K562 (cell line): ENCODE data around the gene PDE6B. TPM values are rescaled to one million over a fixed set of nuclear protein-coding genes. Genes with fewer than 3 reads are reported as not detected.

Experiments
- ATAC-seq: fragments of 200-7000 bp; cut with Tn5 transposase; 3 replicates; pipeline ENCODE4 v1.9.1; 2020; ENCODE audit warnings: moderate library complexity
- BruUV-seq: library from RNA; stranded (reverse); fragments of 400-500 nt; replicated peaks from 2 replicates; lab custom pipeline; 2021; lab: Mats Ljungman, UMichigan
- CTCF ChIA-PET: fragments of 300-600 bp; formaldehyde crosslinking; extraction: SDS; loops from one replicate; lab custom pipeline; 2021; ENCODE audit warnings: low intra/inter-chr PET ratio; lab: Yijun Ruan, JAX
- POLR2A ChIA-PET: fragments of 300-600, 350-650 bp; sonication (Branson Sonifier 250); formaldehyde crosslinking; extraction: SDS; loops from one replicate; lab custom pipeline; 2021; ENCODE audit warnings: antibody characterized with exemption, inconsistent platforms; lab: Yijun Ruan, JAX
- DNase-seq, 4 experiments: peaks; one replicate each; pipeline versions ENCODE4 v3.0.0 to v3.0.0-alpha.2; 2011 to 2018; ENCODE audit warnings: low spot score in 3 of 4, mixed read lengths in 3 of 4; ENCODE audit errors: extremely low read depth in 1 of 4
- FAIRE-seq: peaks from 2 replicates; lab custom pipeline; 2011; peaks lifted over from hg19 to GRCh38; lab: Jason Lieb, UNC
- H2AFZ ChIP-seq: 2 replicates; pipeline ENCODE4 v1.6.0; 2011; ENCODE audit warnings: low read depth, low read length, control low read depth, inconsistent platforms
- H3K27ac ChIP-seq: fragments of 200-600 bp; 3 replicates; pipeline ENCODE4 v1.8.0; 2011; ENCODE audit warnings: low read depth, mild to moderate bottlenecking, control low read depth, inconsistent platforms, low read length, moderate library complexity, mixed read lengths; ENCODE audit errors: extremely low read depth
- H3K27me3 ChIP-seq, 2 experiments: fragments of 300-600 bp in 1 of 2; 2 replicates in 1 of 2; 3 replicates in 1 of 2; pipeline versions ENCODE4 v1.6.0 to v1.8.0; 2011; ENCODE audit warnings: inconsistent platforms in 2 of 2, low read length in 2 of 2, mild to moderate bottlenecking in 1 of 2, mixed read lengths in 1 of 2, moderate library complexity in 1 of 2; ENCODE audit not compliant: control insufficient read depth in 2 of 2, insufficient read depth in 2 of 2
- H3K36me3 ChIP-seq: fragments of 300-600 bp; 3 replicates; pipeline ENCODE4 v1.8.0; 2011; ENCODE audit warnings: mild to moderate bottlenecking, low read length, inconsistent platforms; ENCODE audit not compliant: control insufficient read depth, insufficient read depth
- H3K4me1 ChIP-seq, 2 experiments: fragments of 200-600 bp in 1 of 2; replicated peaks in 1 of 2; 2 replicates in 1 of 2; 3 replicates in 1 of 2; pipeline versions ENCODE4 v1.5.1 to v1.8.0; 2011; ENCODE audit warnings: inconsistent platforms in 2 of 2, low read length in 2 of 2, mild to moderate bottlenecking in 1 of 2, mixed read lengths in 1 of 2, moderate library complexity in 1 of 2; ENCODE audit not compliant: control insufficient read depth in 2 of 2, insufficient read depth in 2 of 2
- H3K4me2 ChIP-seq: 2 replicates; pipeline ENCODE4 v1.6.1; 2011; ENCODE audit warnings: low read length, control low read depth, inconsistent platforms, mixed read lengths; ENCODE audit not compliant: insufficient read depth
- H3K4me3 ChIP-seq: fragments of 200-600 bp; sonication (generic), shearing (Covaris generic); 2 replicates; pipeline ENCODE4 v1.5.1; 2016; ENCODE audit warnings: control low read depth, inconsistent platforms
- H3K79me2 ChIP-seq: fragments of 200-600 bp; 3 replicates; pipeline ENCODE4 v1.8.0; 2011; ENCODE audit warnings: low read length, inconsistent platforms; ENCODE audit not compliant: control insufficient read depth, insufficient read depth
- H3K9ac ChIP-seq, 2 experiments: 2 replicates each; pipeline versions ENCODE4 v1.6.0 to v1.6.1; 2011; ENCODE audit warnings: low read depth in 2 of 2, low read length in 2 of 2, control low read depth in 1 of 2, inconsistent platforms in 1 of 2, mild to moderate bottlenecking in 1 of 2, mixed read lengths in 1 of 2; ENCODE audit not compliant: insufficient read depth in 1 of 2
- H3K9me1 ChIP-seq: one replicate; pipeline ENCODE4 v1.6.0; 2011; ENCODE audit warnings: inconsistent platforms, mild to moderate bottlenecking, low read length, moderate library complexity; ENCODE audit not compliant: control insufficient read depth, insufficient read depth
- H3K9me3 ChIP-seq: replicated peaks from 2 replicates; pipeline ENCODE4 v1.5.1; 2011; ENCODE audit warnings: low read depth, low read length, inconsistent platforms; ENCODE audit not compliant: control insufficient read depth, insufficient read depth
- H4K20me1 ChIP-seq: replicated peaks from 2 replicates; pipeline ENCODE4 v1.6.1; 2011; ENCODE audit warnings: low read length, inconsistent platforms, mixed read lengths; ENCODE audit not compliant: control insufficient read depth, insufficient read depth
- CBFB ChIP-seq: sonication (generic); formaldehyde crosslinking; IDR thresholded peaks from 2 replicates; pipeline ENCODE4 v1.4.0; 2020; ENCODE audit warnings: mild to moderate bottlenecking, missing genetic modification reagents
- CHD4 ChIP-seq: fragments of 200-600 bp; sonication (generic); IDR thresholded peaks from 3 replicates; pipeline ENCODE4 v1.6.1; 2012; ENCODE audit warnings: low read depth, mild to moderate bottlenecking, mixed read lengths, low read length, inconsistent platforms; ENCODE audit not compliant: insufficient read depth, insufficient replicate concordance, poor library complexity, severe bottlenecking
- CREM ChIP-seq: IDR thresholded peaks from 2 replicates; pipeline ENCODE4 v1.6.1; 2014; ENCODE audit warnings: antibody characterized with exemption, low read depth
- CTBP1 ChIP-seq: fragments of 450-650 bp; IDR thresholded peaks from 2 replicates; pipeline ENCODE4 v1.6.1; 2016; ENCODE audit warnings: borderline replicate concordance
- FOXJ3 ChIP-seq: sonication (generic); formaldehyde crosslinking; IDR thresholded peaks from 2 replicates; pipeline ENCODE4 v1.4.0; 2020; ENCODE audit warnings: mild to moderate bottlenecking, missing genetic modification reagents
- JUND ChIP-seq, 2 experiments: IDR thresholded peaks; 2 replicates in 1 of 2; 3 replicates in 1 of 2; pipeline ENCODE4 v1.6.1; 2011; ENCODE audit warnings: borderline replicate concordance in 2 of 2, low read depth in 2 of 2, low read length in 2 of 2, improper control_type of control experiment in 1 of 2, missing biosample characterization in 1 of 2, missing genetic modification characterization in 1 of 2, missing genetic modification reagents in 1 of 2
- MCM2 ChIP-seq: fragments of 450-650 bp; IDR thresholded peaks from 2 replicates; pipeline ENCODE4 v1.6.1; 2017; ENCODE audit warnings: low read depth, mild to moderate bottlenecking
- NR4A1 ChIP-seq, 2 experiments: fragments of 250-450 bp in 1 of 2; fragments of 450-650 bp in 1 of 2; sonication (Bioruptor Pico) in 1 of 2; IDR thresholded peaks; 2 replicates each; pipeline versions ENCODE4 v1.4.0 to v1.6.1; 2016 to 2020; ENCODE audit warnings: mild to moderate bottlenecking in 2 of 2, missing compliant biosample characterization in 1 of 2, missing genetic modification characterization in 1 of 2, moderate library complexity in 1 of 2
- POLR2AphosphoS2 ChIP-seq: IDR thresholded peaks from 2 replicates; pipeline ENCODE4 v1.6.1; 2012; ENCODE audit warnings: low read length, improper control_type of control experiment
- PRMT5 ChIP-seq: sonication (generic); formaldehyde crosslinking; IDR thresholded peaks from 2 replicates; pipeline ENCODE4 v1.5.0; 2020; ENCODE audit warnings: missing genetic modification reagents
- RNF2 ChIP-seq: sonication (generic); IDR thresholded peaks from 2 replicates; pipeline ENCODE4 v1.6.1; 2016
- RUNX1 ChIP-seq: sonication (generic); IDR thresholded peaks from 2 replicates; pipeline ENCODE4 v1.6.1; 2016; ENCODE audit warnings: antibody characterized with exemption, low read depth
- SPI1 ChIP-seq: IDR thresholded peaks from 2 replicates; pipeline ENCODE4 v1.6.1; 2011; ENCODE audit warnings: low read depth, low read length, control low read depth, borderline replicate concordance
- TAF7 ChIP-seq: fragments of 450-650 bp; IDR thresholded peaks from 2 replicates; pipeline ENCODE4 v1.6.1; 2016; ENCODE audit warnings: missing genetic modification characterization, missing compliant biosample characterization
- TAF9B ChIP-seq: fragments of 450-650 bp; IDR thresholded peaks from 2 replicates; pipeline ENCODE4 v1.6.1; 2018; ENCODE audit warnings: mild to moderate bottlenecking; ENCODE audit not compliant: partially characterized antibody
- TOE1 ChIP-seq, 2 experiments: fragments of 450-650 bp in 1 of 2; sonication (generic) in 1 of 2; formaldehyde crosslinking in 1 of 2; IDR thresholded peaks; 2 replicates each; pipeline versions ENCODE4 v1.7.1 to v1.8.0; 2016 to 2022; ENCODE audit warnings: borderline replicate concordance in 2 of 2, mild to moderate bottlenecking in 2 of 2, antibody characterized with exemption in 1 of 2, inconsistent platforms in 1 of 2, low read depth in 1 of 2, missing genetic modification reagents in 1 of 2, moderate library complexity in 1 of 2
- VEZF1 ChIP-seq: fragments of 200-800 bp; sonication (Bioruptor generic); IDR thresholded peaks from 2 replicates; pipeline ENCODE4 v1.6.1; 2017; ENCODE audit warnings: missing genetic modification characterization, missing compliant biosample characterization
- ZNF696 ChIP-seq: fragments of 250-450 bp; sonication (Bioruptor Pico); conservative IDR thresholded peaks from 2 replicates; pipeline ENCODE4 v1.4.0; 2020; ENCODE audit warnings: mild to moderate bottlenecking, moderate library complexity
- WGBS: fragments of 100-300 bp; shearing (Covaris generic); methylation state at CpG from one replicate; pipeline ENCODE4 v1.1.6; 2016; ENCODE audit warnings: low coverage, mixed read lengths; ENCODE audit not compliant: insufficient coverage; ENCODE audit errors: missing lambda C conversion rate; 5-methylcytosine and 5-hydroxymethylcytosine counted together
- in situ Hi-C: fragments of 300-500 bp; cut with MboI; formaldehyde crosslinking; loops from 4 replicates; pipeline ENCODE4 v1.15.0; 2018; ENCODE audit warnings: inconsistent platforms, mixed read lengths
- intact Hi-C: fragments of 100-400 bp; cut with micrococcal nuclease; formaldehyde crosslinking; loops from 2 replicates; pipeline ENCODE4 v1.14.2; 2022
- polyA plus RNA-seq, 8 experiments: library from polyadenylated mRNA; depleted of rRNA in 4 of 8; stranded (reverse) in 5 of 8; unstranded in 3 of 8; fragments of >200 nt; fragmentation: Nextera tagmentation in 2 of 8; fragmentation: Illumina TruSeq in 1 of 8; extraction: Ambion mirVana in 2 of 8; extraction: Trizol in 1 of 8; gene quantifications; 2 replicates each; pipeline versions ENCODE4 v1.2.1 to v1.2.3, GENCODE V29; 2011 to 2014; ENCODE audit warnings: inconsistent platforms in 1 of 8, missing spikeins in 1 of 8
- total RNA-seq, 7 experiments: library from RNA; depleted of rRNA in 6 of 7; stranded (reverse); fragments of >200 nt in 6 of 7; fragmentation: Illumina TruSeq in 2 of 7; extraction: Trizol in 2 of 7; gene quantifications; 2 replicates each; pipeline versions ENCODE4 v1.2.1 to v1.2.3, GENCODE V29; 2011 to 2021; ENCODE audit warnings: low replicate concordance in 1 of 7

PDE6B gene
- total and polyA plus RNA-seq, 9 of the 15 experiments (the other 6 are each of a cell fraction or from before 2014, with no cell fraction given), result 0.04 TPM; not detected in 8

DNA sequence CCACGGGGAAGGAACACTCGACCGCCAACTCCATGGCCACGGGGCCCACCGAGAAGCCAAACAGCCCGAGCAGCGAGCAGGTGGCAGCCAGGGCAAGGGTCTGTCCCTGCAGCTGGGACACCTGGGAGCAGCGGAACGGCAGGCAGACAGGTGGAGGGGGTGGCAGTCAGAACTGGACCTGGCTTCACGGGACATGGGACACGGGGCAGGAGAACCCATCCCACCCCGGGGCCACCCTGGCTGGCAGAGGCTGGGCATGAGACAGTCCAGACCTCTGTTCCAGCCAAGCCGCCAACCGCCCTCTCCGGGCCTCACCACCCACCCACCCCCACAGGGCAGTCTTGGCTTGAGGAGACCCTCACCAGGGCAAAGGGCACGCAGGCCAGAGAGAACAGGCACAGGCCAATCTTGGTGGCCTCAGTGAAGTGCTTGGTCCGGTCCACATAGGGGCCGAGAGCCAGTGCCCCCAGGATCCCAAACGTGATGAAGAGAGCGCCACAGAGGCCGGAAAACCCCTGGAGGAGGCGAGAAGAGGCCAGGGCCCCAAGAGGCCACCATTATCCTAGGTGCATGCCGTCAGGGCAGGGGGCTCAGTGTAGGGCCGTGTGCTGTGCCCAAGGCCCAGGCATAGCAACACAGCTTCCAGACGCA lies 58.0 kb downstream of the PDE6B start (continued):
- TF ChIP-seq MCM2, result no peak
- TF ChIP-seq CBFB, result no peak
- TF ChIP-seq, all 486 proteins: peak for 4

- intact Hi-C loops, result loop anchor here (5.0 to 10.0 kb wide), 3 partner anchors 51 to 301 kb away; partner anchors contain the start of gene IDUA
- in situ Hi-C loops, result no loop called here
- peak; percentile 69 to 83 (median 74) for DNase-seq
- TF ChIP-seq TAF7 (no peak), CREM (peak; percentile 59), SPI1 (no peak), VEZF1 (CRISPR knock-in tag) (peak; percentile 83), RUNX1 (no peak), CTBP1 (peak; percentile 69), CHD4 (no peak), TAF9B (no peak), NR4A1 (CRISPR knock-in tag; IDR thresholded peaks at IDR 0.05) (no peak), NR4A1 (tag; IDR thresholded peaks at IDR 0.05) (0 out of 2 replicates have a peak, but pooled peaks have one; percentile 40), JUND (IDR thresholded peaks at IDR 0.05; ENCODE audit: borderline replicate concordance, low read depth, low read length) (no peak; the same call in 1 of the 2 replicates), JUND (tag; IDR thresholded peaks at IDR 0.05; ENCODE audit: borderline replicate concordance, low read depth, low read length) (no peak), POLR2AphosphoS2 (no peak), PRMT5 (CRISPR knock-in tag) (no peak), FOXJ3 (CRISPR knock-in tag) (no peak), ZNF696 (no peak), RNF2 (no peak), TOE1 (IDR thresholded peaks at IDR 0.05; ENCODE audit: borderline replicate concordance) (no peak), TOE1 (CRISPR knock-in tag; IDR thresholded peaks at IDR 0.05; ENCODE audit: borderline replicate concordance, low read depth) (peak; percentile 72; the same call in 1 of the 2 replicates)
Observed at GRCh38 chr4:683982-684622, 58.7 kb downstream of the PDE6B start.

More at GRCh38 chr4:683982-684622, 58.7 kb downstream of the PDE6B start:
- Histone ChIP-seq H3K27me3 (no peaks in the 10 kb centered on the region), H3K4me3 (no peak overlapping the region), H3K9ac (peak overlapping the region in 1 of 2 experiments; percentile 70; a peak in 2 of 4 replicates), H3K9me1 (no peaks in the 10 kb centered on the region), H3K9me3 (no peaks in the 10 kb centered on the region), H2AFZ (no peak overlapping the region), H3K4me1 (peaks cover 25 to 94% of the 10 kb centered on the region in 2 experiments), H3K4me2 (peak overlapping the region; percentile 7; the same call in 1 of the 2 replicates), H4K20me1 (0 out of 2 replicates have a peak, but pooled peaks cover 4% of the 10 kb centered on the region), H3K36me3 (no peaks in the 10 kb centered on the region), H3K27ac (no peak overlapping the region), H3K79me2 (peaks cover 7% of the 10 kb centered on the region; the same call in 2 of the 3 replicates)
- 21% methylated on average over 19 of the region's 19 CpGs for WGBS
- no TSS peak for BruUV-seq
- FAIRE-seq (peak; percentile 70), ATAC-seq (peak; percentile 68)
- ChIA-PET POLR2A (interaction anchor here (0.5 to 0.7 kb wide), 5 partner anchors 10 to 1985 kb away, joined by 3 to 4 read pairs (median 3); partner anchors contain the start of genes ATP5ME and MYL5), CTCF (interaction anchor here (0.6 kb wide), 1 partner anchor 10 kb away, joined by 5 read pairs; the partner anchor contains the start of genes ATP5ME and MYL5)
